Measurements from ENCODE around the gene DNAJB11.
A peak's percentile ranks its signal among the peaks of the same experiment; 100 is the strongest.

The DNAJB11 gene

GRCh38 chr3:186594591-186595113 is 24.1 kb downstream of the DNAJB11 start:
- DNase-seq = no peak

GRCh38 chr3:186596568-186597287 is 26.2 kb downstream of the DNAJB11 start:
- no peak for DNase-seq

GRCh38 chr3:186598108-186598784 is 27.7 kb downstream of the DNAJB11 start:
- no peak for DNase-seq

- DNase-seq = no peak
These were observed 28.2 kb downstream of the DNAJB11 start for GRCh38 chr3:186598794-186599141.

- DNase-seq = no peak
These were observed 28.7 kb downstream of the DNAJB11 start for GRCh38 chr3:186599142-186599784.

GRCh38 chr3:186599785-186600166 is 29.3 kb downstream of the DNAJB11 start:
- no peak for DNase-seq

- DNase-seq = no peak
These were observed 30.4 kb downstream of the DNAJB11 start for GRCh38 chr3:186600896-186601295.

GRCh38 chr3:186603159-186603558 is 32.6 kb downstream of the DNAJB11 start:
- DNase-seq = no peak

- no peak for DNase-seq
These were observed 34.6 kb downstream of the DNAJB11 start for GRCh38 chr3:186605078-186605477.

GRCh38 chr3:186605561-186606545 is 35.3 kb downstream of the DNAJB11 start:
- no peak for DNase-seq

- DNase-seq = no peak
These were observed 38.2 kb downstream of the DNAJB11 start for GRCh38 chr3:186608624-186609215.

- DNase-seq = no peak
These were observed 38.8 kb downstream of the DNAJB11 start for GRCh38 chr3:186609247-186609868.

GRCh38 chr3:186612065-186612464 is 41.5 kb downstream of the DNAJB11 start:
- DNase-seq = no peak

GRCh38 chr3:186612721-186613636 is 42.5 kb downstream of the DNAJB11 start, which contains the start of gene AHSG:
Gene AHSG (plus strand): TSS chr3:186613060. CDS start chr3:186613142, 82 bp downstream.
- DNase-seq = no peak

GRCh38 chr3:186613637-186614265 is 43.2 kb downstream of the DNAJB11 start:
- no peak for DNase-seq

GRCh38 chr3:186614266-186614596 is 43.7 kb downstream of the DNAJB11 start:
- DNase-seq = no peak

GRCh38 chr3:186614597-186615483 is 44.3 kb downstream of the DNAJB11 start:
- peak; percentile 54 for DNase-seq

GRCh38 chr3:186616299-186616617 is 45.7 kb downstream of the DNAJB11 start:
- no peak for DNase-seq

Measured in right kidney (tissue), 1 donor.